ENCODE data around the gene SYNJ1.

SYNJ1 gene

GRCh38 chr21:32604464-32604863, 123.3 kb downstream of the SYNJ1 start:
- no peak overlapping the region for H3K4me3 ChIP-seq (ENCODE audit: low read depth, low read length)
- TF ChIP-seq, protein P1, sequence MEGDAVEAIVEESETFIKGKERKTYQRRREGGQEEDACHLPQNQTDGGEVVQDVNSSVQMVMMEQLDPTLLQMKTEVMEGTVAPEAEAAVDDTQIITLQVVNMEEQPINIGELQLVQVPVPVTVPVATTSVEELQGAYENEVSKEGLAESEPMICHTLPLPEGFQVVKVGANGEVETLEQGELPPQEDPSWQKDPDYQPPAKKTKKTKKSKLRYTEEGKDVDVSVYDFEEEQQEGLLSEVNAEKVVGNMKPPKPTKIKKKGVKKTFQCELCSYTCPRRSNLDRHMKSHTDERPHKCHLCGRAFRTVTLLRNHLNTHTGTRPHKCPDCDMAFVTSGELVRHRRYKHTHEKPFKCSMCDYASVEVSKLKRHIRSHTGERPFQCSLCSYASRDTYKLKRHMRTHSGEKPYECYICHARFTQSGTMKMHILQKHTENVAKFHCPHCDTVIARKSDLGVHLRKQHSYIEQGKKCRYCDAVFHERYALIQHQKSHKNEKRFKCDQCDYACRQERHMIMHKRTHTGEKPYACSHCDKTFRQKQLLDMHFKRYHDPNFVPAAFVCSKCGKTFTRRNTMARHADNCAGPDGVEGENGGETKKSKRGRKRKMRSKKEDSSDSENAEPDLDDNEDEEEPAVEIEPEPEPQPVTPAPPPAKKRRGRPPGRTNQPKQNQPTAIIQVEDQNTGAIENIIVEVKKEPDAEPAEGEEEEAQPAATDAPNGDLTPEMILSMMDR (IDR thresholded peaks at IDR 0.05; ENCODE audit: low read depth, low read length) = no peak

- no peak overlapping the region for H3K4me3 ChIP-seq (ENCODE audit: low read depth, low read length)
- TF ChIP-seq, protein P1 (IDR thresholded peaks at IDR 0.05; ENCODE audit: low read depth, low read length) = no peak
These were observed 124.7 kb downstream of the SYNJ1 start for GRCh38 chr21:32603131-32603530.

DNA sequence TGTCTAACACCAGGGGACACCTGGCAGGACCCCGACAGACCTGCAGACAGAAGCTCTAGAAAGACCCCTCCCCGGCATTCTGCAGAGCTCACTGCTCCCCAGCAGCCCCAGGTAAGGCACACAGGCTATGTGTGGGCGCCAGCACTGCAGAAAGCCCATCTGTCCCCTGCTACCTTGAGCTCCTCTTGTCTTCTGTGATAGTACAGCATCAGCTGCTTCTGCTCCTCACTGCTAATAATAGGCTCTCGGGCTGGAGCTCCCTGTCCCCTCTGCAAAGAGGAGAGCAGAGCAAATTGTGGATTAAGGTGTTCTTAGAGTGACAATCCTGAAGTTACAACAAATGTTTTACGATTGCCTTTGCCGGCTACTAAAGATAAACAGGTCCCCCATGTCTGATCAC, 125.7 kb downstream of the SYNJ1 start:
- TF ChIP-seq, protein P1 (IDR thresholded peaks at IDR 0.05; ENCODE audit: low read depth, low read length) = no peak
- H3K4me3 ChIP-seq (ENCODE audit: low read depth, low read length) = no peak overlapping the region

GRCh38 chr21:32599526-32599925, 128.3 kb downstream of the SYNJ1 start:
- TF ChIP-seq, protein P1 (IDR thresholded peaks at IDR 0.05; ENCODE audit: low read depth, low read length) = no peak
- H3K4me3 ChIP-seq (ENCODE audit: low read depth, low read length) = no peak overlapping the region

GRCh38 chr21:32599091-32599490, 128.7 kb downstream of the SYNJ1 start:
- no peak overlapping the region for H3K4me3 ChIP-seq (ENCODE audit: low read depth, low read length)
- TF ChIP-seq, protein P1 (IDR thresholded peaks at IDR 0.05; ENCODE audit: low read depth, low read length) = no peak

GRCh38 chr21:32597205-32597604, 130.6 kb downstream of the SYNJ1 start:
- TF ChIP-seq, protein P1 (IDR thresholded peaks at IDR 0.05; ENCODE audit: low read depth, low read length) = no peak
- no peak overlapping the region for H3K4me3 ChIP-seq (ENCODE audit: low read depth, low read length)

DNA sequence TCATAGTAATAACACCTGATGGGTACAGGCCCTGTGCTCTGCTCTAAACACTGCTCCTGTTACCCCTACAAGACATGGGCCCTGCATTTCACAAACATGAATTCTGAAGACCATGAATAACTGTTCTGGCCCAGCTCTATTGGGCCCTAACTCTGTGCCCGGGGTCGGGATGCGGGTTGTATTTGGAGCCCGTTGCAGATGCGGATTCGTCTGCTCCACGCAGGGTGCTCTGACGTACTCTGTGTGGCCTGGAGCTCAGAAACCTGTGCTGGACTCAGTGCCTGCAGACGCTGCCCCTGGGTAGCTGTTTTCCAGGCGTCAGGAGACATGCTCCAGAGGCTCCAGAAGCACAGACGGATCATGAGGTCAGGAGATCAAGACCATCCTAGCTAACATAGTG, 132.4 kb downstream of the SYNJ1 start:
- no peak overlapping the region for H3K4me3 ChIP-seq (ENCODE audit: low read depth, low read length)
- TF ChIP-seq, protein P1 (IDR thresholded peaks at IDR 0.05; ENCODE audit: low read depth, low read length) = no peak

Data from WI38 (cell line).